DMS153 (cell line): ENCODE results near the gene ACO2.
"Not testable (repeated sequence)": the region's sequence is repeated elsewhere in the genome, so short reads cannot be mapped to it uniquely, and the experiment has no call there.

Experiments
- DNase-seq: peaks from one replicate; lab custom pipeline; 2025; lab: John Stamatoyannopoulos, UW

Gene ACO2

GRCh38 chr22:41540365-41540764, 71.4 kb downstream of the ACO2 start:
- DNase-seq, result no peak

DNA sequence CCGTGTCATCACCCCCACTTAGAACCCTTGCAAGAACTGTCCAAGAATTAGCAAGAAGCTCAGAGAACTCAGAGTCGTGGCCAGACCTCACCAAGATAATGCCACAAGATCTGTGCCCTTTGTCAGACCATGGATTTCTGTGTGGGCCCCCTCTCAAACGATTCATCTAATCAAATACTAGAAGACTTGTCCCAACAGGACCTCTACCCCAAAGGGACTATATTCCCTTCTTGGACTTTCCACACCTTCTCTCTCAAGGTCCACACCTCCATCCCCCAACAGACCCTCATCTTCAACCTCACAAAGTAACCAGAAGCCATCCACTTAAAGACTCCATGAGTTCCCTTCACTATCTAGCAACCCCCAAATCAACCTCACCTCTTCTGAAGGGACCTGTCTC, 72.6 kb downstream of the ACO2 start:
- no peak for DNase-seq

GRCh38 chr22:41542224-41542623, 73.3 kb downstream of the ACO2 start:
- DNase-seq, result no peak

GRCh38 chr22:41543854-41544670, 75.1 kb downstream of the ACO2 start, which contains the start of gene POLR3H:
POLR3H (minus strand) TSS chr22:41544470; CDS start chr22:41544101, 369 bp downstream.
- peak; percentile 97 for DNase-seq

DNA sequence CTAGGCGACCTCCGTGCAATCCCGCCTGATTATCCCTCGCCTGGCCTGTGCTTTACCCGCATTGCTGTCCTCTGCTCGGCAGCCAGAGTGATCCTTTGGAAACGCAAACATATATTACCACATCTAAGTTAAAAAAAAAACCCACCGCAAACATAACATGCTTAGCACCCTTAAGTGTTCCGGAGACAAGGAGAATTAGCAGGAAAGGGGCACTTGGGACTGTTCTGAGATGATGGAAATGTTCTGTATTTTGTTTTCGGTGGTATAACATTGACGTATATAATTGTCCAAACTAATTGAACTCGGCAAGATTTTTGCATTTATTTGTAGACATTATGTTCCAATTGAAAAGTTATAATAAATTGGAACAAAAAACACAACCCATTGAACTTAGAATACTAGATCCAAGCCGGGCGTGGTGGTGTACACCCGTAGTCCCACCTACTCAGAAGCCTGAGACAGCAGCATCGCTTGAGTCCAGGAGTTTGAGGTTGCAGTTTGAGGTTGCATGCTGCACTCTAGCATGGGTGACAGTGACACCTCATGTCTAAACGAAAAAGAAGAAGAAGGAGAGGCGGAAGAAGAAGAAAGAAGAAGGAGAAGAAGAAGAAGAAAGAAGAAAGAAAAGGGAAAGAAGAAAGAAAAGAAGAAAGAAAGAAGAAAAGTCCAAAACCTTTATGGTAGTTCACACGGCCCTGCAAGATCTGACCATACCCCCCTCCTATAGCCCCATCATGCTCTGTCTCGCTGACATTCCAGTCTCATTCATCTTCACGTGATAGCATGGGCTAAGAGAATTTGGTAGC, 76.0 kb downstream of the ACO2 start:
- no peak for DNase-seq

DNA sequence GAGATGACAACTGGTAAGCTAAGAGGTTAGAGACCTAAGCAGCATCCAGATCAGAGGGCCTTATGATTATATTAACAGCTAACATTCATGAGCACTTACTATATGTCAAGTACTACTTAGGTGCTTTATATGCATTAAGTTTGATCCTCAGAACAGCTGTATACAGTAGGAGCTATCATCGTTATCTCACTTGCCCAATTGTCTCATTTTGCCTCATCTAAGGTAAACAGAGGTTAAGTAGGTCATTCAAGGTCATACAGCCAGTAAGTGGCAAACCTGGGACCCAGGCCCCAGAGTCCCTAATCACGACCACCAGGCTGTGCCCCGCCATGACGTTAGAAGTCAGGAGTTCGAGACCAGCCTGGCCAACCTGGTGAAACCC, 79.9 kb downstream of the ACO2 start:
- DNase-seq, result no peak

- no peak for DNase-seq
Measured at GRCh38 chr22:41550952-41551491, 82.1 kb downstream of the ACO2 start.

GRCh38 chr22:41551877-41552582, 83.1 kb downstream of the ACO2 start:
- no peak for DNase-seq

DNA sequence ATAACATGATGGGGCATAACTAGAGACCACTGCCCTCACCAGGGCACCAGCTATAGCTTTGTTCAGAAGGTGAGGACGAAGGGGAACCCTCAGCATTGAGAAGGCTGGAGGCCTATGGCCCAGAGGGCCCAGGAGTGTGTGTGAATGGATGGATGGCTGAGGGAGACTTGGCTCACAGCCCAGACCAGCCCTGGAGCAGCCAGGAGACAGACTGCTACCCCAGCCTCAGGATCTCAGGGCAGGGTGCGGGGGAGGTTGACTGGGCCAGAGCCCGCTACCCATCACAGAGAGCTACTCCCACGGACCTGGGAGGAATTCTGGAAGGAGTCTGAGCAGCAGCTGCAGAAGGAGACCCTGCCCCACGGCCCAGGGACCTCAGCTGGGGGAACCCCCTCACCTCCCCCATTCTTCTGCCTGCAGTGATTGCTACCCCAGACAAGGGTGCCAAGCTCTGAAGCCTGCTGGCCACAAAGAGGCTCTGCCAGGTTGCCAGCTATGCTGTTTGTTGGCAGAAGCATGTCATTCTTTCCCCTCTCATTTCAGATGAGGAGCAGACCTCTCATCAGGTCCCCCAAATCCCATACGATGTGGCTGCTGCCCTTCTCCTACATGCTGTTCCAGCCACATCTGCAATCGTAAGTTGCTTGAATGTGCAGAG, 86.5 kb downstream of the ACO2 start:
- no peak for DNase-seq

DNA sequence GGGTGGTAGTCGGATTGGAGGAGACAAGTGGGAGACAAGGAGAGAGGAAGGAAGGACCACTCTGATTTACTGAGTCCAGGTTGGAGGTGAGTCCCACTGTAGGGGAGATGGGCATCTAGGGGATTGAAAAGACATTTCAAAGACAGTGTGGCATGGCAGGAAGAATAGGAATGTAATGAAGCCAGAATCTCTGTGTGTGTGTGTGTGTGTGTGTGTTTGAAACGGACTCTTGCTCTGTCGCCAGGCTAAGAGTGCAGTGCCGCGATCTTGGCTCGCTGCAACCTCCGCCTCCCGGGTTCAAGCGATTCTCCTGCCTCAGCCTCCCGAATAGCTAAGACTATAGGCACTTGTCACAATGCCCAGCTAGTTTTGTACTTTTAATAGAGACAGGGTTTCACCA, 87.6 kb downstream of the ACO2 start:
- DNase-seq, result no peak

DNA sequence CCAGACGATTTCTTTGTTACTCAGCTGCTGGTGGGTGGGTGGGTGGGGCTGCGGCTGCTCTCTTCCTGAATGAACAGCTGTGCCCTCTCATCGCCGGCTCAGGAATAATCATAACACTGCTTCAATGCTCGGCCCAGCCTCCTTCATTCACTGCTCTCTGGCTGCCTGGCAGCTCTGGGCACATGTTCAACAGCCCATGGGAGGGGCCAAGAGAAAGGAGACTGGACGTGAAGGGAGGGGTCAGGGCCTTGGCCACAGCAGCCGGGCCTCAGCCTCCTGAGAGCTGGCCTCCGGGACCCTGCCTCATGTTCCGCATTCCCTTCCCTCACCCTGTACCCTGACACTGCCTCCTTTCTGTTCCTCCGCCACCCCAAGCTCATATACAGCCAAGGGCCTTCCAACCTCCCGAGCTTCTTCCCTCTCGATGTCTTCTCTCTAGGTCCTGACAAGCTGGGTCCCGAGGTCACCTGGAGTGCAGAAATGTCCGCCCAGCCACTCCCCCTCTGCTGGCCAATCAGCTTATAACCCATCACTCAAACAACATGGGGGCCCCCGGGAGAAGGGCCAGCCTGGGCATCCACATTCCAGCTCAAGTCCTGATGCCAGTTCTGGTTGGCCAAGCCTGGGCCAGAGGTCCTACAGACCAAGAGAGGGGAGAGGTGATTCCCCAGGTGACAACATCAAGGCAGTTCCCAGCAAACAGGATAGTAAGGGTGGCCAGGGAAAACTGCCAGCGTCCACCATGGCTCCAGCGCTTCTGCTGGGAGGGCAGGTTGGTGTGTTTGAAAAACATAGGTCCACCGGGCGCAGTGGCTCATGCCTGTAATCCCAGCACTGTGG, 88.7 kb downstream of the ACO2 start:
- DNase-seq, result peak; percentile 7

DNA sequence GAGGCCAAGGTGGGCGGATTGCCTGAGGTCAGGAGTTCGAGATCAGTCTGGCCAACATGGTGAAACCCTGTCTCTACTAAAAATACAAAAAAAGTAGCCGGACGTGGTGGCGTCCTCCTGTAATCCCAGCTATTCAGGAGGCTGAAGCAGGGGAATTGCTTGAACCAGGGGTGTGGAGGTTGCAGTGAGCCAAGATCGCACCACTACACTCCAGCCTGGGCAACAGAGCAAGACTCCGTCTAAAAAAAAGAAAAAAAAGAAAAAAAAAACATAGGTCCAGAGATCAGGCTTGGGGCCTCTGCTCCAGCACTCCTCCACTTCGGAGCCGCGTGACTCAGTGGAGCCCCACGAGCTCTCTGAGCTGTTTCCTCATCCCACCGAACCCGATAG, 89.3 kb downstream of the ACO2 start:
- not testable (repeated sequence) for DNase-seq

- DNase-seq, result no peak
Measured at GRCh38 chr22:41560095-41560471, 91.2 kb downstream of the ACO2 start.

GRCh38 chr22:41561335-41561734, 92.4 kb downstream of the ACO2 start:
- no peak for DNase-seq

DNA sequence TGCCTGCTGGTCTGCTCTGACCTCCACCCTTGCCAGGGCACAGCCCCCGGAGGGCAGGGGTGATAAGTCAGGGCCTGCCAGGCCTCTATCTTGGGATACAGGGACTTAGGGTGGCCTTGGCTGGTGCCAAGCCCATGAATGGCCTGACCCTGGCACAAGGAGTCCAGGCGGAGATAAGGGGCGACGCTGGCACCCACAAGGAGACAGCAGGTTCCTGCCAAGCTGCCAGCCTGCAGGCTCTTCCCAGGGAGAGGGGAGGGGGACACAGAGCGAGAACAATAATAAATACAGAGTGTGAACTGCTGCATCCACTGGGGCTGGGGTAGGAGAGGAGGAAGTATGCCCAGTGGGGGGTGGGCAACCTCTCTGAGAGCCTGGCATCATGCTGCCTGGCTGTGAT, 92.9 kb downstream of the ACO2 start:
- no peak for DNase-seq

- DNase-seq, result no peak
Measured at GRCh38 chr22:41562461-41562860, 93.5 kb downstream of the ACO2 start.

DNA sequence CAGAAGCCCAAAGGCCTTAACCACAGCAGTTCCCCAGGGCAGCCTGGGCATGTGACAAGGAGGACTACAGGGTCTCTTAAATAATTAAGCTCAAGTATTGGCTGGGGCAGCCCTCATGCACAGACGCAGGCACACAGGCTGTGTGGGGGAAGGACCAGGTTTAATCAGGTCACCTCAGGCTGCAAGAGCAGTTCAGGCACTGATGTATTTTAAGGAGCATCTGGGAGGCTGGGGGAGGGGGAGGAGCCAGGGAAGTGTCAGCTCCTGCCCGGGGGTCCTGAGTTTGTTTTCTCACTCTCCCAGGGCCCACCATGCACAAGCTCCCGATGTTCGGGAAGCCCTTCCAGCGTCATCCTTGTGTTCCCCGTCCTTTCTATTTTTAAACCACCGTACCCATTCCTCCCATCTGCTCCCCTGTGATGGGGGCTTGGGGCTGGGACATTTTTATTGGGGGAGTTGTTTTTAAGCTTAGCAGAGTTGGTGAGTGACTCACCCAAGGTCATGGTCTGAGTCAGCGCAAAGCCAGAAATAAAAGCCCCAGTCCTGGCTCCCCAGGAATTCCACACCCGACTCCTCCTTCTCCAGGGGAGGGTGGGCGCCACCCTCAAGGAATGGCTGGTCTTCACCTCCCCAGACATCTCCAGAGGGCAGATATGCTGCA, 94.3 kb downstream of the ACO2 start:
- DNase-seq, result no peak

- DNase-seq, result no peak
Measured at GRCh38 chr22:41564563-41564962, 95.6 kb downstream of the ACO2 start.

DNA sequence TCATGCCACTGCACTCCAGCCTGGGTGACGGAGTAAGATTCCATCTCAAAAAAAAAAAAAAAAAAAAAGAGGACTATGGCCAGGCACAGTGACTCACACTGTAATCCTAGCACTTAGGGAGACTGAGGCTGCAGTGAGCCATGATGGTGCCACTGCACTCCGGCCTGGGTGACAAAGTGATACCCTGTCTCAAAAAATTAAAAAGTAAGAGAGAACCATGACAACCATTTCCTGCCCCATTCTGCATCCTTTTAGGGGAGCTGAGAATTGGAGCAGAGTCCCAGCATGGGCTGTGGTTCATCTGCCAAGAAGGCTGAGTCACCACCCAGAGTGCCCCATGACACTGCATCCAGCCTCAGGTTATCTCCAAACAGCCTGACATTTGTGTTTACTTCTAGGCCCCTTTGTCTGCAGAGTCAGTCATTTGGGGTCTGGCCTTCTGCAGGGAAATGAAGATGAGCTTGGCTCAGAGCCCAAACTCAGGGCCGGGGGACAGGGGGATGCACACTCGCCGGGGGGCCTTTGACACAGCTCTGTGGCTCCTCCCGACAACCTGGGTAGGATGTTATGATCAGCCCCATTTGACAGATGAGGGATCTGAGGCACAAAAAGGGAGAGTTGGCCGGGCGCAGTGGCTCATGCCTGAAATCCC, 96.6 kb downstream of the ACO2 start:
- no peak for DNase-seq

DNA sequence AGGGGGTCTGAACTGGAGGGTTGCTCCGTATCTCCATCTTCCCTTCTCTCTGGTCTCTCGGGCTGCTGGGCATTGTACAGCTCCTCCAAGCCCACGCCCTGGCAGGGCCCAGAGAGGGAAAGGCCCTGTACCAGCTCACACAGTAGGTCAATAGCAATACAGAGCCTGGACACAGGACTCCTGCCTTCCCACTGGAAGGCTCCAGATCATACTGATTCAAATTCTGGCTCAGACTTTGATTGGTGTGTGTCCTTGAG, 98.5 kb downstream of the ACO2 start:
- DNase-seq, result no peak
